DOHH2 (cell line): ENCODE data around the gene METTL8.

Experiments
- CTCF ChIP-seq: fragments of 200-600 bp; sonication (generic); IDR thresholded peaks from one replicate; pipeline ENCODE4 v1.5.1; 2014; ENCODE audit warnings: antibody characterized with exemption, mild to moderate bottlenecking, low read depth, low read length; ENCODE audit not compliant: poor library complexity, severe bottlenecking
- EZH2phosphoT487 ChIP-seq: fragments of 200-600 bp; sonication (generic); IDR thresholded peaks from 2 replicates; pipeline ENCODE4 v1.6.1; 2017; ENCODE audit warnings: borderline replicate concordance, mild to moderate bottlenecking, antibody characterized with exemption, low read length, moderate library complexity, mixed read lengths

- no peak for TF ChIP-seq CTCF
- TF ChIP-seq EZH2phosphoT487 = no peak
Observed at GRCh38 chr2:171402906-171403580, 30.7 kb downstream of the METTL8 start.
